AG09309 (cell line): ENCODE measurements around the gene CHI3L2.

ENCODE experiments used
- DNase-seq: peaks from one replicate; pipeline ENCODE4 v3.0.0-alpha.2; 2010; ENCODE audit warnings: low read depth
- H3K4me3 ChIP-seq: 2 replicates; pipeline ENCODE4 v1.5.1; 2011; ENCODE audit warnings: mild to moderate bottlenecking, low read depth, low read length, moderate library complexity; ENCODE audit not compliant: control insufficient read depth
- TF ChIP-seq, protein P1 (sequence below): IDR thresholded peaks from 2 replicates; pipeline ENCODE4 v1.5.1; 2011; ENCODE audit warnings: mild to moderate bottlenecking, low read depth, low read length, inconsistent platforms; ENCODE audit not compliant: insufficient read depth, control insufficient read depth; ENCODE audit errors: missing control alignments

CHI3L2 gene

DNA sequence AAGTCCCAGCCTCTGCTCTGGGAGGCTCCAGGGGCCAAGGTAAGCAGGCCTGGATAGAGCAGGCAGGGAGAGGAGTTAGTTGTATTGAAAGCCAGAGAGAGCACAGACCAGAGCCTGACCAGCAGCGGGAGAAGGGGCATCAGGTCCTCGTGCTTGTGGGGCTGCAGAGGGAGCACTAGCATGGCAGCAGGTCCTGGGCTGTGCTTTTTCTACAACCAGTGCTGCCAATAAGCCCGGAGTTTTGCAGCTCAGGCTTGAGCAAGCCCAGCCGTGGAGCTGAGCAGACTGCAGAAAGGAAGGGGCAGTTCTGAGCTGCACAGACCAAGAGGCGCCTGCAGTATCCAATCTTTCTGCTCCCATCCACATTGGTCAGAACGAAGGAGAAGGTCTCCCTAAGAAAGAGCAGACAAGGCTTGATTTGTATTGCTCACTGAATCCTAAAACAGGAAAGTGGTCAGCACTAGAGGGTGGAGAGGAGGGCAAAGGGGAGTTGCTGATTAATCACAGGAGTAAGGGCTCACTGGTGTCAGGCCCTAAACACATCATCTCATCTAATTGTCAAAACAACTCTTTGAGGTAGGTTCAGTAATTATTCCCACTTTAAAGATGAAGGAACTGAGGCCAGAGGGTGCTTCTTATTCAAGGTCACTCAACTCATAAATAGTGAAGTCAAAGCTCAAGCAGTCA is 29.8 kb upstream of the CHI3L2 start:
- TF ChIP-seq, protein P1, sequence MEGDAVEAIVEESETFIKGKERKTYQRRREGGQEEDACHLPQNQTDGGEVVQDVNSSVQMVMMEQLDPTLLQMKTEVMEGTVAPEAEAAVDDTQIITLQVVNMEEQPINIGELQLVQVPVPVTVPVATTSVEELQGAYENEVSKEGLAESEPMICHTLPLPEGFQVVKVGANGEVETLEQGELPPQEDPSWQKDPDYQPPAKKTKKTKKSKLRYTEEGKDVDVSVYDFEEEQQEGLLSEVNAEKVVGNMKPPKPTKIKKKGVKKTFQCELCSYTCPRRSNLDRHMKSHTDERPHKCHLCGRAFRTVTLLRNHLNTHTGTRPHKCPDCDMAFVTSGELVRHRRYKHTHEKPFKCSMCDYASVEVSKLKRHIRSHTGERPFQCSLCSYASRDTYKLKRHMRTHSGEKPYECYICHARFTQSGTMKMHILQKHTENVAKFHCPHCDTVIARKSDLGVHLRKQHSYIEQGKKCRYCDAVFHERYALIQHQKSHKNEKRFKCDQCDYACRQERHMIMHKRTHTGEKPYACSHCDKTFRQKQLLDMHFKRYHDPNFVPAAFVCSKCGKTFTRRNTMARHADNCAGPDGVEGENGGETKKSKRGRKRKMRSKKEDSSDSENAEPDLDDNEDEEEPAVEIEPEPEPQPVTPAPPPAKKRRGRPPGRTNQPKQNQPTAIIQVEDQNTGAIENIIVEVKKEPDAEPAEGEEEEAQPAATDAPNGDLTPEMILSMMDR, result peak; percentile 47
- no peak for DNase-seq
- no peak overlapping the region for H3K4me3 ChIP-seq

DNA sequence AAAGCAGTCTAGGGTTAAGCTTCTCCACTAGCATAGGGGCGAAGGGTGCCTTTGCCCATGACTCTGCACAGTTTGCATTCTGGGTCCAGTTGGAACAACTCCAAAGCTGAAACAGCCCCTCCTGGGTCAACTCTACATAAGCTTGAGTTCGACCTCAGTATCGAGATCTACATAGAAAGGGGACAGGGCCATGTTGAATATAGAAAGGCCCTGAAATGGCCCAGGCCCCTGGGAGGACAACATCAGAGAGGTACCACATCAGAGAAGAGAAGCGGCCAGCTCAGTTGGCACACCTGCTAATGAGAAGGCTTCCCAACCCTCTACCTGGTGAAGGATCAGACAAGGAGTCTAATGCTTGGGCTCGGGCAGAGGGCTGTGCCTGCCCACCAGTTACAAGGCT is 28.7 kb upstream of the CHI3L2 start:
- DNase-seq, result no peak
- no peak overlapping the region for H3K4me3 ChIP-seq
- TF ChIP-seq, protein P1, result no peak

DNA sequence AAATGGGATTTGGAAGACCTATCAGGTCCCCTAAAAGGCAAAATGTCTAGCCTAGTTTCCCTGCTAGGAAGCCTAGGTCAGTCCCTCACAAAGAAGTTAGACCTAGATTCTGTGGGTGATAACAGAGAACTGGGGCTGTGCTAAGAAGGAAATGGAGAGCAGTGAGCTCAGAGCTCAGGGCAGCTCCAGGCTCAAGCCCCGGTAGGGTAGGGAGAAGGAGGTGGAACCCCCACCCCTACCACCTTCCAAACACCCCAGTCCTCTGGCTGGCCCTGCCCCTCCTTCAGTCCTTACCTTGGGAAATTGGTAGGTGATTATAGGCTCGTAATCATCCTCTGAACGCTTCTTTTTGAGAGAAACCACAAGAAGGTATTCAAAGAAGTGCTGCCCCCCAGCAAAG is 28.2 kb upstream of the CHI3L2 start:
- DNase-seq, result no peak
- no peak overlapping the region for H3K4me3 ChIP-seq
- TF ChIP-seq, protein P1, result no peak

DNA sequence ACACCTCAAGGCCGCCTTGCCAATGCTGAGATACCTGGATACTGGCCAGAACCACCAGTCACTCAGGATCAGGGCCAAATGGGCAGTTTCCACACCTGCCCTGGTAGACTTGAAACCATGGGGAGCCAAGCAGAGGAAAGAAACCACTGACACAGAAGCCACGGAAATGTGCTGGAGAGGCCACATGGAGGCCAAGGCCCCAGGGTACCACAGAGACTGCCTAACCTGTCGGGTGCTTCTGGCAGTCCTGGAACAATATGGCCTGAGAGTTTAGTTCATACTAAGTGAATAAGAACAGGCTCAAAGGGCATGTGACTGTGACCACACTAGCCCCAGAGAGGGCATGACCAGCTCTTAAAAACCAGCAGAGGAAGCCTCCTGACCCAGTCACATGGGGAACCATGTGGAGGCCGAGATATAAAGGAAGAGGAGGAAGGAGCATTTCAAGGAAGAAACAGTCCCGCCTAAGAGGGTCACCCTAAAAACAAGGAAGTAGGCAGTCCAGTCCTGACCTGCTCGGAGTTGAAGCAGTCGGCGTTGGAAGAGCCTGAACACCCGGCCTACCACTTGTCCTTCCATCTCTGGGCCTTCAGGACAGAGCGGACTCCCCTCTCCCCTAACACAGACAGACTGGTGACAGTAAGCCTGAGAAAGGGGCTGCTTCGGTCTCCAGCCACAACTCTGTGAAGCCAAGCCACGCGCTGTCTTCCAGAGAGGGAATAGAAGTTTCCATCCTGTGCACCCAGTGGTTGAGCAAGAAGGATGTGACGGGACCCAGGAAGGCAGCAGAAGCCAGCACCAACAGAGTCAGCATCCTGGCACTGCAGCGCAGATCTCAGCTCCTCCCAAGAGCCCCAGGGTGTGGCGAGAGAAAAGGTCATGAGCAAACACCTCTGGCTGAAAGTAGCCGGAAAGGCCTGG is 27.4 kb upstream of the CHI3L2 start, which contains the start of gene DENND2D:
DENND2D (minus strand) TSS at position 766 of the 921 bp plus-strand sequence; CDS start at position 579, 187 bp downstream.
- H3K4me3 ChIP-seq, result no peak within 1 kb of the TSS
- no peak for DNase-seq
- TF ChIP-seq, protein P1, result no peak

DNA sequence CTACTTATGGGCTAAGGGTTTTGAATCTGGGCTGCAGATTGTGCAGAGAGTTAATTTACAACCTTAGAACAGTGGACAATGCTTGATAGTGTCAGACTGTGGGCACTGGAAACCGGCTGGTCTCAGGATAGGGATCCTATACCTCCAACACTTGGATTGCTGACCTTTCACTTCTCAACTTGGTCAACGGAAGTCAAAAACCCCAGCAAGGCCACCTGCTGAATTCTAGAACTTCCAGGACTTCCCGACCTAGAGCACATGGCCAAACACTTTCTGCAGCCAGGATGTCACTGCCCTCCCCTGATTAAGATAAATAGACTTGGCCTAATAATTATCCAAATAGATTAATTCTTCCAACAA is 26.7 kb upstream of the CHI3L2 start:
- no peak for DNase-seq
- H3K4me3 ChIP-seq, result no peak overlapping the region
- TF ChIP-seq, protein P1, result no peak

DNA sequence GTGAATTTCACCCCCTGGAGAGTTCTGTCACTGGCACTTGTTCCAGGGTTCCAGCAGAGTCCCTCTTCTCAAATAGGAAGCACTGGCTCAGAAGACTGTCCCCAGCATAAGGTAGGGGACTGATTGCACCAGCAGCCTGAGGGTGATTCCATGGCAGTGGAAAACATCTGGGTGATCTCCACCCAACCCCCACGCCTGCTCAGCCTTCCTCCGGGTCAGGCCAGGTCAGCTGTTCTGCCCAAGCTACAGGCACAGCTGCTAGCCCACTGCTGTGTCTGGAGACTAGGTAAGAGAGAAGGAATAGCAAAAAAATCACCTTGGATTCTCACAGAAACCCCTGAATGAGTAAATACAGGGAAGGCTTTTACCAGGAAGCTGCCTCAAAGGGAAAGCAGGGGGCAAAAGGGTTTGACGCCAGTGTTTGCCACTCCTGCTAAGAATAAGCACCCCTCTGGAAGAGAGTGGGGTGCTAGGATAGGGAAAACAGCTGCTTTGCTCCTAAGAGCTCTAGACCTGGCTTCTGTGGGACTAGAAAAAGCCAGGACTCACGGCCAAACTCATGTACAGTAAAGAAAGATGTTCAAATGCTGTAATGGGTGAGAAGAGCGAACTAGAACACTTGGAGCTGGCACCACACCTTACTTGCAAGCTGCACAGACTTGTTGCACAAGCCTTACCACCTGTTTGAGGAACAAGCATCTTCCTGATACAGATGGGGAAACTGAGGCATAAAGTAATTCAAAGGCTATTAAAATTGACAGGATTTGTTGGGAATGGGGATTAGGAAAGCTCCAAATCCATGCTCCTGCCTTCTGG is 26.0 kb upstream of the CHI3L2 start:
- TF ChIP-seq, protein P1, result no peak
- DNase-seq, result no peak
- no peak overlapping the region for H3K4me3 ChIP-seq
